Epithelial cell of proximal tubule (primary cell): Measurements from ENCODE around the gene NDUFB8. TPM values are rescaled to one million over a fixed set of nuclear protein-coding genes. Genes with fewer than 3 reads are reported as not detected.
A peak's percentile ranks its signal among the peaks of the same experiment; 100 is the strongest.

Source experiments
- DNase-seq: peaks from one replicate; pipeline ENCODE4 v3.0.0-alpha.2; 2011; ENCODE audit warnings: low read depth
- H3K4me3 ChIP-seq: 2 replicates; pipeline ENCODE4 v1.5.1; 2011; ENCODE audit warnings: low read depth, mild to moderate bottlenecking, low read length
- total RNA-seq: library from RNA; depleted of rRNA; stranded (reverse); fragments of >200 nt; gene quantifications from 2 replicates; pipeline ENCODE4 v1.2.3, GENCODE V29; 2015
- TF ChIP-seq, protein P1 (sequence below): conservative IDR thresholded peaks from 2 replicates; pipeline ENCODE4 v1.5.1; 2012; ENCODE audit warnings: low read depth, mild to moderate bottlenecking, low read length

Gene NDUFB8
- total RNA-seq, 1 donor from 2014 or later, result 269 TPM

- H3K4me3 ChIP-seq, result no peak overlapping the region
- TF ChIP-seq, protein P1, sequence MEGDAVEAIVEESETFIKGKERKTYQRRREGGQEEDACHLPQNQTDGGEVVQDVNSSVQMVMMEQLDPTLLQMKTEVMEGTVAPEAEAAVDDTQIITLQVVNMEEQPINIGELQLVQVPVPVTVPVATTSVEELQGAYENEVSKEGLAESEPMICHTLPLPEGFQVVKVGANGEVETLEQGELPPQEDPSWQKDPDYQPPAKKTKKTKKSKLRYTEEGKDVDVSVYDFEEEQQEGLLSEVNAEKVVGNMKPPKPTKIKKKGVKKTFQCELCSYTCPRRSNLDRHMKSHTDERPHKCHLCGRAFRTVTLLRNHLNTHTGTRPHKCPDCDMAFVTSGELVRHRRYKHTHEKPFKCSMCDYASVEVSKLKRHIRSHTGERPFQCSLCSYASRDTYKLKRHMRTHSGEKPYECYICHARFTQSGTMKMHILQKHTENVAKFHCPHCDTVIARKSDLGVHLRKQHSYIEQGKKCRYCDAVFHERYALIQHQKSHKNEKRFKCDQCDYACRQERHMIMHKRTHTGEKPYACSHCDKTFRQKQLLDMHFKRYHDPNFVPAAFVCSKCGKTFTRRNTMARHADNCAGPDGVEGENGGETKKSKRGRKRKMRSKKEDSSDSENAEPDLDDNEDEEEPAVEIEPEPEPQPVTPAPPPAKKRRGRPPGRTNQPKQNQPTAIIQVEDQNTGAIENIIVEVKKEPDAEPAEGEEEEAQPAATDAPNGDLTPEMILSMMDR, result no peak
- DNase-seq, result no peak
These were observed 44.3 kb downstream of the NDUFB8 start for GRCh38 chr10:100485366-100485765.

DNA sequence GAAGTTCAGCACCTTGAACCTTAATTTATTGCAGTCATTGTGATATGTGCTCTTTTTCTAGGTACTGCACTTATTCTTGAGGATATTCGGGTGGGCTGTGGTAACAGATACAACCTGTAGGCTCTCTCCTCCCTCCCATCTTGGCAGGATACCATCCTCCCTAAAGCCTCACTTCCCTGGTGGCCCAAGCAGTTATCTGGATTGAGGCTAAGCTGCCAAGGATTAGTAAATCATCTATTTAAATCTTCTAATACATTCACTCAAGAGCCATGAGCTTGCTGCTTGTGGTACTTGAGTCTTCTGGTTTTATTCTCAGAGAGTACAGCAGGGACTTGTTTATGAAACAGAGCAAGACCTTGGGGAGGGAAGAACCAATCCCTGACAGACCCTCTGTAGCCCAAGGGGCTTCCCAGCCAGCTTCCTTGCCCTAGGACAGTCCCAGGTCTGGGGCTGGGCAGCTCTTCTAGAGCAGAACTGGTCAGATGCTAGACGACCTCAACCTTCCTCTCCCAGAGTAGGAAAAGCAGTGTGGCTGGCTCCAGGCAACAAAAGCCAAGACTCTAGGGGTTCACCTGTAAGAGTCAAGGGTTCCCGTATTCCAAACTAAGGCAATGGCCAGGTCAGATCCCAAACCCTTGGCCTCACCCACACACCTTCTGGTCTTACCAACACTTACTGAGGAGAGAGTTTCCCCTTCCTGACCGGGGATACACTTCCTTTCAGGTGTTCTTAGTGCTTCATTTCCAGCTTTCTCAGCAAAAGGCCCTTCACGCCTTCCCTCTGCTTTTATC, 45.6 kb downstream of the NDUFB8 start:
- no peak overlapping the region for H3K4me3 ChIP-seq
- TF ChIP-seq, protein P1, result no peak
- DNase-seq, result no peak

DNA sequence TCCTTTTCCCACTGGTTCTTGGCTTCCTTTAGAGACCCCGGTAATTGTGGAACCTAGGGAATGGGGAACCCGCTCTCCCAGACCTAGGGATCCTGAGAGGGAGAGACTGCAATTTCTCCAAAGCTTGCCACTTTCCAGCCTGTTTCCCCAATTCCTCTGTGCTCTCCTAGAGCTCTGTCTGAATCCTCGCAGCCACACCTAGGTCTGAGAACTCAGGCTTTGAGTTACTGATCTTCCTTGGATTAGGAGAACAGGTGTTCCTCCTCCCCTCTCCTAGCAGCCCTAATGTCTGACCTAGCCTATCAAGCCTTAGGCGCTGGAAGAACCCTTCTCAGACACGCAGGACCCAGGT, 46.9 kb downstream of the NDUFB8 start:
- DNase-seq, result no peak
- TF ChIP-seq, protein P1, result no peak
- H3K4me3 ChIP-seq, result peak overlapping the region; percentile 48

DNA sequence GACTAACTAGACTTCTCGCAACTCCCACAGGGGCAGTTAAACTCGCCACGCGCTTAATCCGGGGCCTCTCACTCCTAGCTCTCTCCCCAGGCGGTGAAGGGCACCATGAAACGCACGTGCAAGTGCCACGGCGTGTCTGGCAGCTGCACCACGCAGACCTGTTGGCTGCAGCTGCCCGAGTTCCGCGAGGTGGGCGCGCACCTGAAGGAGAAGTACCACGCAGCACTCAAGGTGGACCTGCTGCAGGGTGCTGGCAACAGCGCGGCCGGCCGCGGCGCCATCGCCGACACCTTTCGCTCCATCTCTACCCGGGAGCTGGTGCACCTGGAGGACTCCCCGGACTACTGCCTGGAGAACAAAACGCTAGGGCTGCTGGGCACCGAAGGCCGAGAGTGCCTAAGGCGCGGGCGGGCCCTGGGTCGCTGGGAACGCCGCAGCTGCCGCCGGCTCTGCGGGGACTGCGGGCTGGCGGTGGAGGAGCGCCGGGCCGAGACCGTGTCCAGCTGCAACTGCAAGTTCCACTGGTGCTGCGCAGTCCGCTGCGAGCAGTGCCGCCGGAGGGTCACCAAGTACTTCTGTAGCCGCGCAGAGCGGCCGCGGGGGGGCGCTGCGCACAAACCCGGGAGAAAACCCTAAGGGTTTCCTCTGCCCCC, 47.4 kb downstream of the NDUFB8 start:
- peak overlapping the region; percentile 48 for H3K4me3 ChIP-seq
- DNase-seq, result no peak
- TF ChIP-seq, protein P1, result peak; percentile 92

- TF ChIP-seq, protein P1, result peak; percentile 4
- peak; percentile 50 for DNase-seq
- H3K4me3 ChIP-seq, result peak overlapping the region; percentile 48
These were observed 48.1 kb downstream of the NDUFB8 start for GRCh38 chr10:100481462-100482081.

DNA sequence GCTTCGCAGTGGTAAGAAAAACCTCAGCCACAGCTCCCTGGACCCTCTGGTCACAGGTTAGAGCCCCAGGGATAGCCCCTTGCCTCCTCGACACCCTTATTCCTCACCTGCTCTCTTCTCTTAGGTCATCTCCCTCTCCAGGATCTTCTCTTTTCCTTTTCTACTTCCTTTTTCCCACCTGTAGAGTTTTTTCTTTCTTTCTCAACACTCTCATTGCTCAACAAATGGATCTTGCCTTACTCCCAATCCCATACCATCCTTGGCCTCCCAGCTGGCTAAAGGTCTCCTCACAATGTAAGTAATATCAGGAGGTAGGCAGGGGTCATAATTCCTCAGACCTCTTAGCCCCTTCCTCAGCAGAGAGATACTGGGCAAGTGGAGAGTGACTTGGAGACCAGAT, 49.7 kb downstream of the NDUFB8 start:
- no peak for DNase-seq
- TF ChIP-seq, protein P1, result no peak

More for the DNA sequence above, 49.7 kb downstream of the NDUFB8 start:
- no peak overlapping the region for H3K4me3 ChIP-seq
